IMR-90 (cell line): ENCODE results near the gene RASSF7. TPM values are rescaled to one million over a fixed set of nuclear protein-coding genes. Genes with fewer than 3 reads are reported as not detected.

Source experiments
- ATAC-seq: fragments of 200-7000 bp; cut with Tn5 transposase; 2 replicates; pipeline ENCODE4 v1.9.1; 2020; ENCODE audit warnings: low read depth, mild to moderate bottlenecking, moderate library complexity
- BruUV-seq: library from RNA; stranded (reverse); fragments of 400-500 nt; replicated peaks from 2 replicates; lab custom pipeline; 2021; lab: Mats Ljungman, UMichigan
- CTCF ChIA-PET: fragments of 300-600 bp; formaldehyde crosslinking; extraction: SDS; loops from one replicate; lab custom pipeline; 2021; ENCODE audit warnings: antibody characterized with exemption; lab: Yijun Ruan, JAX
- POLR2A ChIA-PET: fragments of 300-600 bp; sonication (Branson Sonifier 250); formaldehyde crosslinking; loops from one replicate; lab custom pipeline; 2022; ENCODE audit warnings: antibody characterized with exemption; ENCODE audit not compliant: unreplicated experiment; lab: Charles Lee
- DNase-seq: peaks from one replicate; pipeline ENCODE4 v3.0.0; 2013
- H2AFZ ChIP-seq: replicated peaks from 2 replicates; pipeline ENCODE3; 2013; ENCODE audit warnings: low read length, mild to moderate bottlenecking; ENCODE audit not compliant: poor library complexity
- H2AK5ac ChIP-seq: 2 replicates; pipeline ENCODE4 v1.6.1; 2013; ENCODE audit warnings: low read depth, low read length, inconsistent platforms
- H2AK9ac ChIP-seq: replicated peaks from 2 replicates; pipeline ENCODE3; 2013; ENCODE audit warnings: mild to moderate bottlenecking, low read depth, low read length, moderate library complexity; ENCODE audit not compliant: poor library complexity
- H2BK120ac ChIP-seq: 2 replicates; pipeline ENCODE4 v1.6.1; 2013; ENCODE audit warnings: low read depth, low read length, inconsistent platforms
- H2BK15ac ChIP-seq: 3 replicates; pipeline ENCODE4 v1.6.1; 2013; ENCODE audit warnings: low read depth, low read length, inconsistent platforms
- H2BK20ac ChIP-seq: 2 replicates; pipeline ENCODE4 v1.6.1; 2013; ENCODE audit warnings: low read depth, mild to moderate bottlenecking, inconsistent platforms, low read length, moderate library complexity
- H2BK5ac ChIP-seq: 2 replicates; pipeline ENCODE4 v1.6.1; 2013; ENCODE audit warnings: mild to moderate bottlenecking, low read depth, low read length, inconsistent platforms; ENCODE audit not compliant: poor library complexity, severe bottlenecking
- H3K14ac ChIP-seq: replicated peaks from 2 replicates; pipeline ENCODE4 v1.6.1; 2013; ENCODE audit warnings: low read depth, low read length, inconsistent platforms
- H3K18ac ChIP-seq: 2 replicates; pipeline ENCODE4 v1.6.1; 2013; ENCODE audit warnings: low read depth, low read length, control low read depth
- H3K23ac ChIP-seq: 2 replicates; pipeline ENCODE4 v1.6.1; 2013; ENCODE audit warnings: low read depth, low read length, inconsistent platforms
- H3K27ac ChIP-seq: 2 replicates; pipeline ENCODE4 v1.5.1; 2013; ENCODE audit warnings: mild to moderate bottlenecking, control low read depth, low read length; ENCODE audit not compliant: insufficient read depth
- H3K27me3 ChIP-seq: 2 replicates; pipeline ENCODE4 v1.6.1; 2013; ENCODE audit warnings: low read length; ENCODE audit not compliant: control insufficient read depth, insufficient read depth
- H3K36me3 ChIP-seq: 2 replicates; pipeline ENCODE4 v1.6.1; 2013; ENCODE audit warnings: low read length, mixed read lengths; ENCODE audit not compliant: control insufficient read depth, insufficient read depth
- H3K4ac ChIP-seq: 2 replicates; pipeline ENCODE4 v1.6.1; 2013; ENCODE audit warnings: low read depth, low read length, inconsistent platforms
- H3K4me1 ChIP-seq: 2 replicates; pipeline ENCODE4 v1.6.1; 2013; ENCODE audit warnings: low read length, mixed read lengths; ENCODE audit not compliant: control insufficient read depth, insufficient read depth
- H3K4me2 ChIP-seq: 2 replicates; pipeline ENCODE4 v1.6.1; 2013; ENCODE audit warnings: low read depth, mild to moderate bottlenecking, control low read depth, low read length, moderate library complexity
- H3K4me3 ChIP-seq: 2 replicates; pipeline ENCODE4 v1.5.1; 2013; ENCODE audit warnings: low read depth, mild to moderate bottlenecking, control low read depth, low read length, moderate library complexity; ENCODE audit not compliant: insufficient read depth
- H3K56ac ChIP-seq: 2 replicates; pipeline ENCODE4 v1.6.1; 2013; ENCODE audit warnings: low read length, inconsistent platforms; ENCODE audit not compliant: insufficient read depth; ENCODE audit errors: extremely low read depth
- H3K79me1 ChIP-seq, 2 experiments: 2 replicates each; pipeline ENCODE4 v1.6.1; 2013; ENCODE audit warnings: low read length in 2 of 2, inconsistent platforms in 1 of 2, low read depth in 1 of 2
- H3K9ac ChIP-seq: 2 replicates; pipeline ENCODE4 v1.6.1; 2013; ENCODE audit warnings: low read depth, low read length, control low read depth
- H3K9me1 ChIP-seq: 2 replicates; pipeline ENCODE4 v1.6.1; 2013; ENCODE audit warnings: low read length, inconsistent platforms; ENCODE audit not compliant: insufficient read depth
- H3K9me3 ChIP-seq: 2 replicates; pipeline ENCODE4 v1.6.1; 2013; ENCODE audit warnings: low read length; ENCODE audit not compliant: control insufficient read depth, insufficient read depth
- H4K20me1 ChIP-seq: 2 replicates; pipeline ENCODE4 v1.6.1; 2013; ENCODE audit warnings: low read length, inconsistent platforms; ENCODE audit not compliant: insufficient read depth
- H4K5ac ChIP-seq: 2 replicates; pipeline ENCODE4 v1.6.1; 2013; ENCODE audit warnings: mild to moderate bottlenecking, low read depth, low read length, control low read depth
- H4K8ac ChIP-seq, 2 experiments: 2 replicates each; pipeline ENCODE4 v1.6.1; 2013; ENCODE audit warnings: low read depth in 2 of 2, low read length in 2 of 2, control low read depth in 1 of 2, inconsistent platforms in 1 of 2
- H4K91ac ChIP-seq: 2 replicates; pipeline ENCODE4 v1.6.1; 2013; ENCODE audit warnings: low read depth, low read length, inconsistent platforms; ENCODE audit not compliant: insufficient read depth
- ELK1 ChIP-seq: fragments of 150-350 bp; IDR thresholded peaks from 2 replicates; pipeline ENCODE4 v1.6.1; 2016; ENCODE audit warnings: low read depth, mild to moderate bottlenecking, low read length, moderate library complexity, borderline replicate concordance
- MAZ ChIP-seq: IDR thresholded peaks from 2 replicates; pipeline ENCODE4 v1.6.1; 2012; ENCODE audit warnings: low read depth, mild to moderate bottlenecking, low read length, improper control_type of control experiment, moderate library complexity, borderline replicate concordance
- POLR2A ChIP-seq: IDR thresholded peaks from 2 replicates; pipeline ENCODE4 v1.6.1; 2012; ENCODE audit warnings: mild to moderate bottlenecking, low read depth, low read length
- SMC3 ChIP-seq: fragments of 150-350 bp; IDR thresholded peaks from 2 replicates; pipeline ENCODE4 v1.6.1; 2016; ENCODE audit warnings: low read depth, mild to moderate bottlenecking, antibody characterized with exemption, low read length, moderate library complexity
- WGBS, 2 experiments: methylation state at CpG; one replicate each; pipeline versions ENCODE4 v1.1.5 to v1.1.7; 2013; ENCODE audit warnings: missing lambda C conversion rate in 2 of 2; ENCODE audit not compliant: insufficient read length in 1 of 2; ENCODE audit errors: extremely low coverage in 2 of 2; 5-methylcytosine and 5-hydroxymethylcytosine counted together
- dilution Hi-C: fragments of 300-500 bp; cut with HindIII; formaldehyde crosslinking; loops from one replicate; pipeline ENCODE4 v1.14.3; 2018; ENCODE audit warnings: low sequenced_read_pairs; ENCODE audit not compliant: unreplicated experiment
- in situ Hi-C: fragments of 300-500 bp; cut with MboI; formaldehyde crosslinking; loops from 3 replicates; pipeline ENCODE4 v1.14.3; 2019; ENCODE audit warnings: low sequenced_read_pairs, inconsistent platforms, mixed read lengths
- intact Hi-C: fragments of 100-400 bp; cut with micrococcal nuclease; formaldehyde crosslinking; loops from 2 replicates; pipeline ENCODE4 v1.10.0; 2022
- polyA plus RNA-seq, 3 experiments: library from polyadenylated mRNA; depleted of rRNA; stranded (reverse); fragments of >200 nt; gene quantifications; 2 replicates each; pipeline ENCODE4 v1.2.3, GENCODE V29; 2012; ENCODE audit warnings: low replicate concordance in 1 of 3
- total RNA-seq: library from RNA; depleted of rRNA; stranded (reverse); fragments of >200 nt; gene quantifications from 2 replicates; pipeline ENCODE4 v1.2.3, GENCODE V29; 2012

Gene RASSF7
- total and polyA plus RNA-seq, 2 of the 4 experiments (the other 2 are of a cell fraction) = 6.8 to 18.5 TPM

- no peak overlapping the region for H3K14ac ChIP-seq
- H3K9me1 ChIP-seq = peaks cover 3% of the 10 kb centered on the region; the same call in 1 of the 2 replicates
- peaks cover 10% of the 10 kb centered on the region for H3K4me1 ChIP-seq
- H3K9me3 ChIP-seq = no peaks in the 10 kb centered on the region
- peaks cover 0 to 3% of the 10 kb centered on the region in 2 experiments; a peak in 1 of 4 replicates for H3K79me1 ChIP-seq
- no peak overlapping the region for H3K18ac ChIP-seq
- in situ Hi-C loops (no loop called here), dilution Hi-C loops (no loop called here), intact Hi-C loops (no loop called here)
- TF ChIP-seq MAZ (no peak), POLR2A (no peak), SMC3 (no peak), ELK1 (no peak)
- no peak overlapping the region for H3K4me3 ChIP-seq
- ATAC-seq (no peak), DNase-seq (no peak)
- H2BK15ac ChIP-seq = no peak overlapping the region
- H3K9ac ChIP-seq = no peak overlapping the region
- no peak overlapping the region for H2AK9ac ChIP-seq
- H4K20me1 ChIP-seq = no peaks in the 10 kb centered on the region; the same call in 1 of the 2 replicates
- H3K27me3 ChIP-seq = no peaks in the 10 kb centered on the region
- no peak overlapping the region for H4K91ac ChIP-seq
- H2AFZ ChIP-seq = no peak overlapping the region
- no peak overlapping the region for H2BK120ac ChIP-seq
- H4K5ac ChIP-seq = no peak overlapping the region
- H3K56ac ChIP-seq = no peak overlapping the region
- H3K23ac ChIP-seq = no peak overlapping the region
- POLR2A ChIA-PET = no interaction called here
- CTCF ChIA-PET = no interaction called here
- H4K8ac ChIP-seq = no peak overlapping the region
- no TSS peak for BruUV-seq
- H3K27ac ChIP-seq = no peak overlapping the region
- H3K4me2 ChIP-seq = no peak overlapping the region
- H2AK5ac ChIP-seq = no peak overlapping the region
- no peak overlapping the region for H2BK20ac ChIP-seq
- no peak overlapping the region for H2BK5ac ChIP-seq
- peaks cover 1% of the 10 kb centered on the region; the same call in 1 of the 2 replicates for H3K36me3 ChIP-seq
- WGBS, 2 experiments = 86% methylated on average over 1 of the region's 8 CpGs; no CpG with 5 or more reads in 1 of the 2 experiments
- H3K4ac ChIP-seq = no peak overlapping the region
Observed at GRCh38 chr11:539971-540481, 20.7 kb upstream of the RASSF7 start.
